IPS-20b (cell line): Measurements from ENCODE around the gene CPPED1.

Experiments
- H3K27ac ChIP-seq: one replicate; pipeline ENCODE4 v1.5.1; 2013; ENCODE audit warnings: low read length
- H3K27me3 ChIP-seq: 2 replicates; pipeline ENCODE4 v1.6.1; 2013; ENCODE audit warnings: mild to moderate bottlenecking, low read length, inconsistent platforms; ENCODE audit not compliant: insufficient read depth
- H3K36me3 ChIP-seq: 2 replicates; pipeline ENCODE4 v1.6.1; 2013; ENCODE audit warnings: low read depth, mild to moderate bottlenecking, inconsistent platforms, low read length, moderate library complexity; ENCODE audit not compliant: insufficient read depth
- H3K4me1 ChIP-seq: 2 replicates; pipeline ENCODE4 v1.6.1; 2013; ENCODE audit warnings: mild to moderate bottlenecking, control low read depth, inconsistent platforms, low read length, moderate library complexity; ENCODE audit not compliant: insufficient read depth
- H3K4me3 ChIP-seq: 2 replicates; pipeline ENCODE4 v1.5.1; 2013; ENCODE audit warnings: mild to moderate bottlenecking, low read length, inconsistent platforms
- H3K9ac ChIP-seq: 2 replicates; pipeline ENCODE4 v1.6.1; 2013; ENCODE audit warnings: low read depth, mild to moderate bottlenecking, inconsistent platforms, low read length, moderate library complexity
- H3K9me3 ChIP-seq: 2 replicates; pipeline ENCODE4 v1.6.1; 2013; ENCODE audit warnings: mild to moderate bottlenecking, low read depth, low read length, inconsistent platforms; ENCODE audit not compliant: insufficient read depth

The CPPED1 gene

GRCh38 chr16:12721841-12722421, 81.8 kb downstream of the CPPED1 start:
- Histone ChIP-seq H3K27ac (no peak overlapping the region), H3K4me1 (no peaks in the 10 kb centered on the region), H3K36me3 (no peaks in the 10 kb centered on the region), H3K9ac (no peak overlapping the region), H3K9me3 (no peaks in the 10 kb centered on the region), H3K4me3 (no peak overlapping the region), H3K27me3 (no peaks in the 10 kb centered on the region)

DNA sequence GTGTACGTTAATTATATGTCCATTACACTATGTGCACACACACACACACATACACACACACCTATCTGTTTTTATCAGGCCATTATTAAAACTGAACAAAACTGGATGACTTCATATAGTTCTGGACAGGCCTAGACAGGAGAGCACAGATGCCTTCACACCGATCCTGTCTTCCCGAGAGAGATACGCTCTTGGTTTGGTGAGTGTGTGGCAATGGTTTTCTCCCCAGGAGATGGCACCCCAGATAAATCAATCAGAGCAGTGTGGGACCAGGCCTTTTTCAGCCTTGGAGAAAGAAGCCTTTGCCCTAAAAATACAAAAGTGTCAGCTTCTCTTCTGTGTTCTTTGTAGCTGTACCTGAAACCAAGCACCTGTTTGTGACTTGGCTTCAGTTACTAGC, 83.7 kb downstream of the CPPED1 start:
- Histone ChIP-seq H3K9ac (no peak overlapping the region), H3K27ac (no peak overlapping the region), H3K36me3 (no peaks in the 10 kb centered on the region), H3K4me1 (no peaks in the 10 kb centered on the region), H3K4me3 (no peak overlapping the region), H3K9me3 (no peaks in the 10 kb centered on the region), H3K27me3 (no peaks in the 10 kb centered on the region)

DNA sequence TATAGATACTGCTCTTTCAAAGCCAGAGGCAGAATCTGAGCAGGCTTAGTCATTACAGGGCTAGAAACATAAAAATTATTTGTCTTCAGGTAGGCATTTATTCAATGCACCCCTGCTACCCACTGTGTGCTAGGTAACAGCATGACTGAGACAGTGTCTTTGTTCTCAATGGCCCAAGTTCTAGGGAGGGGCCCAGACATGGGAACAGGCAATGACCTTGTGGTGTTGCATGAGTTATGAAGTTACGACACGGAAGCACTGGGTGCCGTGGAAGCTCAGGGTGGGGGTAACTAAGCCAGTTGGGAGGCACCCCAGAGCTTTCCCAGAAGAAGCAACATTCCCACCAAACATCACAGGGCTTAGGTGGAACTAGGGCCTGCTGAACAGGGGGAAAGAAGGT, 87.0 kb downstream of the CPPED1 start:
- Histone ChIP-seq H3K27ac (no peak overlapping the region), H3K4me3 (no peak overlapping the region), H3K36me3 (no peaks in the 10 kb centered on the region), H3K4me1 (no peaks in the 10 kb centered on the region), H3K27me3 (no peaks in the 10 kb centered on the region), H3K9ac (no peak overlapping the region), H3K9me3 (no peaks in the 10 kb centered on the region; the same call in 1 of the 2 replicates)

DNA sequence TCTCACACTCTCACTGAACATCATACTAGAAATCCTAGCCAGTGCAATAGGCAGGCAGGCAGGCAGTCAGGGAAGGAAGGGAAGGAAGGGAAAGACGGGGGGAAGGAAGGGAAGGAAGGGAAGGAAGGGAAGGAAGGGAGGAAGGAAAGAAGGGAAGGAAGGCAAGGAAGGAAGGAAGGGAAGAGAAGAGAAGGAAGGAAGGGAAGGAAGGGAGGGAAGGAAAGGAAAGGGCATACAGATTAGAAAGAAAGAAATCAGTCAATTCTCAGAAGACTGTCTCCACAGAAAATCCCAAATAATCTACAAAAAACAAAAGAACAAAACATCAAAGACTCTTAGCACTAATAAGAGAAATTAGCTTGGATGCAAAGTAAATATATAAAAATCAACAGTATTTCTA, 93.9 kb downstream of the CPPED1 start:
- Histone ChIP-seq H3K9me3 (no peaks in the 10 kb centered on the region; the same call in 1 of the 2 replicates), H3K27me3 (no peaks in the 10 kb centered on the region), H3K4me3 (no peak overlapping the region), H3K36me3 (no peaks in the 10 kb centered on the region), H3K9ac (no peak overlapping the region), H3K27ac (no peak overlapping the region), H3K4me1 (no peaks in the 10 kb centered on the region; the same call in 1 of the 2 replicates)

DNA sequence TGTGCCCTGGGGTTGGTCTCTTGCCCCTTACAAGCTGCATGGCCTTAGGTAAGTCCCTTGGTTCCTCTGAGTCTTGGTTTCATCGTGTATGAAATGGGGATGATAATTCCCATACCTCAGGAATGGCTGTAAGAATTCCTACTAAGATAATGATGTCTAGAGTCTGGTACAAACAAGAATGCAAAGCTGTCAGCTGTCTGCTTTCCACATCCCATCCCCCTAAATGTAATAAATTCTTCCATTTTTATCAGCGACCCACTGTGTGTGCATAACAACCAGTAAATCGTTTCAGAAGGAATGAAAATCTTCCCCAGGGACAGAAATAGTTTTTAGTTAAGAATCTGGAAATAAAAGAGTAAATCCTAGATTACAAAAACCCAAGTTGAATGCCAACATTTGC, 95.4 kb downstream of the CPPED1 start:
- no peak overlapping the region for H3K9ac ChIP-seq
- H3K27ac ChIP-seq = no peak overlapping the region
- H3K36me3 ChIP-seq = no peaks in the 10 kb centered on the region
- H3K9me3 ChIP-seq = no peaks in the 10 kb centered on the region
- no peaks in the 10 kb centered on the region for H3K27me3 ChIP-seq
- no peaks in the 10 kb centered on the region; the same call in 1 of the 2 replicates for H3K4me1 ChIP-seq
- no peak overlapping the region for H3K4me3 ChIP-seq

DNA sequence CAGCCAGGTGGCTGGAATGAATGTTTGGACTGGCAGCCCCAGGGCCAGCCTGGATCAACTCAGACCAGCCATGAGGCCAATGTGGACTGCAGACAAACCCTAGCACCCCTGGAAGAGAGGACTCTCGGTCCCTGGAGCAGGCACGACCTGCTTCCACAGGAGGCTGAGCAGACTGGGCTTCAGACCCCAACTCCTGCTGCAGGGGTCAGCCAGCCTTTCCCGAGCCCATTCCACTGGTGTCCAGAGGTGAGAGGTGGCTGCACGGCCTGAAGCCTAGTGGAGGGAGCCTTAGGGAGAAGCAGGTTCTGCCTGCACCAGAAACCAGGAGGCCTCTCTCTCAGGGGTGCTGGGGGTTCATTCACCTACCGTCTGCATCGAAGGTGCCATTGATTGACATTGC, 97.1 kb downstream of the CPPED1 start:
- Histone ChIP-seq H3K9me3 (no peaks in the 10 kb centered on the region), H3K27ac (no peak overlapping the region), H3K9ac (no peak overlapping the region), H3K36me3 (no peaks in the 10 kb centered on the region), H3K4me1 (no peaks in the 10 kb centered on the region; the same call in 1 of the 2 replicates), H3K4me3 (no peak overlapping the region), H3K27me3 (no peaks in the 10 kb centered on the region)

- H3K4me3 ChIP-seq = no peak overlapping the region
- H3K4me1 ChIP-seq = no peaks in the 10 kb centered on the region; the same call in 1 of the 2 replicates
- no peak overlapping the region for H3K9ac ChIP-seq
- H3K36me3 ChIP-seq = no peaks in the 10 kb centered on the region
- H3K27me3 ChIP-seq = no peaks in the 10 kb centered on the region
- H3K9me3 ChIP-seq = no peaks in the 10 kb centered on the region
- no peak overlapping the region for H3K27ac ChIP-seq
These were observed 99.1 kb downstream of the CPPED1 start for GRCh38 chr16:12704492-12705111.

DNA sequence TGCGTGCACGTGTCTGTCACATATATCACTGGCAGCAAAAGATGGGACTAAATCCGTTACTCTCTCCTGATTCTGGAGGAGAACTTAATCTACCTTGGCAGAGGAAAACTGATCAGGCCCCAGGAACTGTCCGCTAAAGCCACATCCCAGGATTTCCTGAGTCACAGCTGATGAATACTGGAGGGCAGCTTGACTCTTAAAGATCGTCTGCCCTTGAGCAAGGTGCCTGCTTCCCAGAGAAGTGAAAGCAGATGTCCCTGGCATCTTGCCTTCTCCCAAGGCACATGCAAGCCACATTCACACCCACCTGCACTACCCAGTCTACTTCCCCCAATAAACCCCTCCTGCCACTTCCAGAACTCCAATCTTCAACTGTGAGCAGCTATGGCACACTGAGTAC, 99.8 kb downstream of the CPPED1 start:
- no peaks in the 10 kb centered on the region for H3K9me3 ChIP-seq
- no peak overlapping the region for H3K9ac ChIP-seq
- H3K36me3 ChIP-seq = no peaks in the 10 kb centered on the region
- H3K27ac ChIP-seq = no peak overlapping the region
- no peaks in the 10 kb centered on the region; the same call in 1 of the 2 replicates for H3K4me1 ChIP-seq
- H3K27me3 ChIP-seq = no peaks in the 10 kb centered on the region
- H3K4me3 ChIP-seq = no peak overlapping the region

DNA sequence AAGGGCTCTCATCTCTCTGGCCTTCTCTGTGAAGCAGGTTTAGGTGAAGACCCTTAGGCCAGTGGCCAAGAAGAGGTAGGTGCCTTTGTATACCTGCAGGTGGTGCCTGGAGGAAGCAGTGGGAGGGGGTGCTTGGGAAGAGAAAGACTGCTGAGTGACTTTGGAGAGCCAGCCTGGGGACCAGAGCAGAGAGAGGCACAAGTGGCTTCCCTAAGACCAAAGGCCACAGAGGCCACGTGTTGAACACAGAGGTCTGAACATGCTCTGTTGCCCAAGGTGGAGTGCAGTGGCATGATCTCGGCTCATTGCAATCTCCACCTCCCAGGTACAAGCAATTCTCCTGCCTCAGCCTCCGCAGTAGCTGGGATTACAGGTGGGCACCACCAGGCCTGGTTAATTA, 103.5 kb downstream of the CPPED1 start:
- no peak overlapping the region for H3K4me3 ChIP-seq
- H3K36me3 ChIP-seq = no peaks in the 10 kb centered on the region
- no peaks in the 10 kb centered on the region for H3K4me1 ChIP-seq

GRCh38 chr16:12699161-12699560, 104.5 kb downstream of the CPPED1 start:
- Histone ChIP-seq H3K9me3 (no peaks in the 10 kb centered on the region), H3K27me3 (no peaks in the 10 kb centered on the region), H3K4me3 (no peak overlapping the region), H3K27ac (no peak overlapping the region), H3K9ac (no peak overlapping the region), H3K36me3 (no peaks in the 10 kb centered on the region), H3K4me1 (no peaks in the 10 kb centered on the region)

More for the DNA sequence above, 103.5 kb downstream of the CPPED1 start:
- no peaks in the 10 kb centered on the region for H3K9me3 ChIP-seq
- H3K9ac ChIP-seq = no peak overlapping the region
- no peaks in the 10 kb centered on the region for H3K27me3 ChIP-seq
- no peak overlapping the region for H3K27ac ChIP-seq

- no peaks in the 10 kb centered on the region for H3K4me1 ChIP-seq
- no peaks in the 10 kb centered on the region for H3K9me3 ChIP-seq
- no peak overlapping the region for H3K9ac ChIP-seq
These were observed 106.2 kb downstream of the CPPED1 start for GRCh38 chr16:12697437-12697836.

DNA sequence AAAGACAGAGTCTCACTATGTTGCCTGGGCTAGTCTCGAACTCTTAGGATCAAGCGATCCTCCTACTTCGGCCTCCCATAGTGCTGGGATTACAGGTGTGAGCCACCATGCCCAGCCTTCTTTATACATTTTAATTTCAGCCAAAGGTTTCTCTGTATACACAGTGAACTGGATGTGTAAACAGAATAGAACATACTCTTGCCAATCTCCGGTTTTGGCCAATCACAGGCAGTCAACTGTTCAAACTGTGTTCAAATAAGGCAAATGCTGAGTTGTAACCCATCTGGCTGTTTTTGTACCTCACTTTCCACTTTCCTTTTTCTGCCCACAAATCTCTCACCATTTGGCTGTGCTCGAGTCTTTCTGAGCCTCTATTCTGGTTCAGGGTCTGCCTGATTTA, 108.2 kb downstream of the CPPED1 start:
- no peaks in the 10 kb centered on the region for H3K9me3 ChIP-seq

More at GRCh38 chr16:12697437-12697836, 106.2 kb downstream of the CPPED1 start:
- Histone ChIP-seq H3K27me3 (no peaks in the 10 kb centered on the region), H3K4me3 (no peak overlapping the region), H3K36me3 (no peaks in the 10 kb centered on the region), H3K27ac (no peak overlapping the region)

More for the DNA sequence above, 108.2 kb downstream of the CPPED1 start:
- Histone ChIP-seq H3K9ac (no peak overlapping the region), H3K4me1 (no peaks in the 10 kb centered on the region), H3K4me3 (no peak overlapping the region), H3K36me3 (no peaks in the 10 kb centered on the region), H3K27me3 (no peaks in the 10 kb centered on the region), H3K27ac (no peak overlapping the region)
